GM23338 (cell line): ENCODE results near the gene COLEC12. TPM values are rescaled to one million over a fixed set of nuclear protein-coding genes. Genes with fewer than 3 reads are reported as not detected.

Source experiments
- ATAC-seq: fragments of 200-7000 bp; cut with Tn5 transposase; 3 replicates; pipeline ENCODE4 v1.9.1; 2020
- DNase-seq: peaks from one replicate; pipeline ENCODE4 v3.0.0-alpha.2; 2015; ENCODE audit warnings: low spot score
- H2AFZ ChIP-seq: fragments of 200-600 bp; sonication (generic); 2 replicates; pipeline ENCODE4 v1.8.0; 2016; ENCODE audit warnings: antibody characterized with exemption, mild to moderate bottlenecking, moderate library complexity
- H3F3A ChIP-seq: fragments of 200-600 bp; sonication (generic); replicated peaks from 2 replicates; pipeline ENCODE4 v1.8.0; 2017; ENCODE audit warnings: antibody characterized with exemption, mixed run types, low read depth
- H3K27ac ChIP-seq: fragments of 200-600 bp; sonication (generic); 2 replicates; pipeline ENCODE4 v1.6.1; 2016; ENCODE audit warnings: low read depth
- H3K27me3 ChIP-seq: fragments of 200-600 bp; sonication (generic); 2 replicates; pipeline ENCODE4 v1.8.0; 2016; ENCODE audit warnings: mild to moderate bottlenecking, mixed run types, moderate library complexity; ENCODE audit not compliant: insufficient read depth
- H3K36me3 ChIP-seq: fragments of 200-600 bp; sonication (generic); 2 replicates; pipeline ENCODE4 v1.8.0; 2016; ENCODE audit warnings: mild to moderate bottlenecking; ENCODE audit not compliant: insufficient read depth
- H3K4me1 ChIP-seq: fragments of 200-600 bp; sonication (generic); 2 replicates; pipeline ENCODE4 v1.8.0; 2016; ENCODE audit warnings: mild to moderate bottlenecking, moderate library complexity; ENCODE audit not compliant: insufficient read depth
- H3K4me2 ChIP-seq: fragments of 200-600 bp; sonication (generic); 2 replicates; pipeline ENCODE4 v1.7.1; 2017; ENCODE audit warnings: mixed run types
- H3K4me3 ChIP-seq: fragments of 200-600 bp; sonication (generic); 2 replicates; pipeline ENCODE4 v1.6.1; 2016; ENCODE audit warnings: mixed run types
- H3K79me2 ChIP-seq: fragments of 200-600 bp; sonication (generic); replicated peaks from 2 replicates; pipeline ENCODE4 v1.8.0; 2017; ENCODE audit warnings: mild to moderate bottlenecking; ENCODE audit not compliant: insufficient read depth
- H3K9me2 ChIP-seq: fragments of 200-600 bp; sonication (generic); 2 replicates; pipeline ENCODE4 v1.8.0; 2017; ENCODE audit not compliant: insufficient read depth
- H4K20me1 ChIP-seq: fragments of 200-600 bp; sonication (generic); replicated peaks from 2 replicates; pipeline ENCODE4 v1.8.0; 2017; ENCODE audit warnings: mild to moderate bottlenecking; ENCODE audit not compliant: insufficient read depth
- H3K27ac Mint-ChIP-seq: 2 replicates; pipeline ENCODE4 v1.8.0; 2020; ENCODE audit warnings: inconsistent platforms, mild to moderate bottlenecking, moderate library complexity, mixed read lengths
- H3K27me3 Mint-ChIP-seq: 3 replicates; pipeline ENCODE4 v1.8.0; 2022; ENCODE audit warnings: low read depth, mild to moderate bottlenecking, moderate library complexity, mixed read lengths, inconsistent platforms; ENCODE audit not compliant: insufficient read depth, poor library complexity
- H3K36me3 Mint-ChIP-seq: 3 replicates; pipeline ENCODE4 v1.8.0; 2021; ENCODE audit warnings: low read depth, mild to moderate bottlenecking, inconsistent platforms, moderate library complexity, mixed read lengths
- H3K4me1 Mint-ChIP-seq: 3 replicates; pipeline ENCODE4 v1.8.0; 2020; ENCODE audit warnings: mild to moderate bottlenecking, inconsistent platforms, mixed read lengths
- H3K4me3 Mint-ChIP-seq: 3 replicates; pipeline ENCODE4 v1.8.0; 2021; ENCODE audit warnings: moderate library complexity, mild to moderate bottlenecking, inconsistent platforms, mixed read lengths
- H3K9me3 Mint-ChIP-seq: 3 replicates; pipeline ENCODE4 v1.8.0; 2020; ENCODE audit warnings: moderate library complexity, mild to moderate bottlenecking, inconsistent platforms, mixed read lengths
- ETS1 ChIP-seq: IDR thresholded peaks from 2 replicates; pipeline ENCODE4 v1.6.1; 2016; ENCODE audit warnings: antibody characterized with exemption
- EZH2 ChIP-seq: fragments of 200-600 bp; sonication (generic); IDR thresholded peaks from one replicate; pipeline ENCODE4 v1.8.0; 2017; ENCODE audit warnings: antibody characterized with exemption, mild to moderate bottlenecking, low read depth; ENCODE audit not compliant: unreplicated experiment
- JUNB ChIP-seq: IDR thresholded peaks from one replicate; pipeline ENCODE4 v1.6.1; 2016; ENCODE audit warnings: antibody characterized with exemption; ENCODE audit not compliant: unreplicated experiment
- REST ChIP-seq: IDR thresholded peaks from one replicate; pipeline ENCODE4 v1.6.1; 2018; ENCODE audit warnings: antibody characterized with exemption; ENCODE audit not compliant: unreplicated experiment
- STAT1 ChIP-seq: IDR thresholded peaks from one replicate; pipeline ENCODE4 v1.6.1; 2016; ENCODE audit warnings: antibody characterized with exemption; ENCODE audit not compliant: unreplicated experiment
- ZNF114 ChIP-seq: fragments of 250-450 bp; sonication (Bioruptor Pico); IDR thresholded peaks from 2 replicates; pipeline ENCODE4 v1.5.0; 2020; ENCODE audit warnings: mild to moderate bottlenecking, moderate library complexity
- ZNF462 ChIP-seq: fragments of 250-450 bp; sonication (Bioruptor Pico); IDR thresholded peaks from 2 replicates; pipeline ENCODE4 v1.5.0; 2020; ENCODE audit warnings: mild to moderate bottlenecking, moderate library complexity
- polyA plus RNA-seq: library from polyadenylated mRNA; unstranded; fragments of >200 nt; fragmentation: Nextera tagmentation; extraction: Ambion mirVana; gene quantifications from 2 replicates; pipeline ENCODE4 v1.2.1, GENCODE V29; 2016
- total RNA-seq: library from RNA; depleted of rRNA; stranded (reverse); fragments of >200 nt; shearing (Covaris generic); gene quantifications from 2 replicates; pipeline ENCODE4 v1.2.3, GENCODE V29; 2014

COLEC12 gene
- total and polyA plus RNA-seq, 2 experiments from 2014 or later: 1.1 to 3.2 TPM

- H3K9me3 Mint-ChIP-seq: no peaks in the 10 kb centered on the region
- H3K27ac Mint-ChIP-seq: no peak overlapping the region
- Histone ChIP-seq H3F3A (no peaks in the 10 kb centered on the region), H3K9me2 (no peaks in the 10 kb centered on the region), H3K27ac (no peak overlapping the region), H3K27me3 (no peaks in the 10 kb centered on the region), H3K36me3 (no peaks in the 10 kb centered on the region), H3K4me2 (no peak overlapping the region), H3K79me2 (no peaks in the 10 kb centered on the region), H2AFZ (no peak overlapping the region), H4K20me1 (no peaks in the 10 kb centered on the region), H3K4me3 (no peak overlapping the region), H3K4me1 (no peaks in the 10 kb centered on the region; the same call in 1 of the 2 replicates)
- DNase-seq (no peak), ATAC-seq (no peak)
- no peak overlapping the region for H3K4me3 Mint-ChIP-seq
- H3K27me3 Mint-ChIP-seq: peaks cover 5% of the 10 kb centered on the region
- H3K4me1 Mint-ChIP-seq: no peaks in the 10 kb centered on the region; the same call in 2 of the 3 replicates
- H3K36me3 Mint-ChIP-seq: no peaks in the 10 kb centered on the region
- TF ChIP-seq REST: no peak
Observed at GRCh38 chr18:317618-318017, 182.9 kb downstream of the COLEC12 start.

- Histone ChIP-seq H3K4me1 (no peaks in the 10 kb centered on the region; the same call in 1 of the 2 replicates), H3K4me3 (no peak overlapping the region), H3K27me3 (no peaks in the 10 kb centered on the region), H3K79me2 (no peaks in the 10 kb centered on the region), H4K20me1 (no peaks in the 10 kb centered on the region), H3K27ac (no peak overlapping the region), H2AFZ (no peak overlapping the region), H3K9me2 (no peaks in the 10 kb centered on the region), H3K36me3 (no peaks in the 10 kb centered on the region), H3F3A (no peaks in the 10 kb centered on the region), H3K4me2 (no peak overlapping the region)
- no peaks in the 10 kb centered on the region for H3K9me3 Mint-ChIP-seq
- no peak for DNase-seq
- no peaks in the 10 kb centered on the region for H3K36me3 Mint-ChIP-seq
- no peak overlapping the region for H3K27ac Mint-ChIP-seq
- no peak overlapping the region for H3K4me3 Mint-ChIP-seq
- H3K4me1 Mint-ChIP-seq: peaks cover 5% of the 10 kb centered on the region
- no peak for ATAC-seq
- peaks cover 8% of the 10 kb centered on the region for H3K27me3 Mint-ChIP-seq
- TF ChIP-seq REST (no peak), STAT1 (no peak), JUNB (no peak), EZH2 (no peak), ZNF462 (CRISPR knock-in tag) (no peak), ZNF114 (CRISPR knock-in tag) (no peak), ETS1 (no peak)
Observed at GRCh38 chr18:316393-316792, 184.1 kb downstream of the COLEC12 start.
